ENCODE results near the gene CSMD2. TPM values are rescaled to one million over a fixed set of nuclear protein-coding genes. Genes with fewer than 3 reads are reported as not detected.
A peak's percentile ranks its signal among the peaks of the same experiment; 100 is the strongest.

Gene CSMD2
- total and polyA plus RNA-seq, 8 donors, result 0.20 to 0.81 (median 0.47) TPM

DNA sequence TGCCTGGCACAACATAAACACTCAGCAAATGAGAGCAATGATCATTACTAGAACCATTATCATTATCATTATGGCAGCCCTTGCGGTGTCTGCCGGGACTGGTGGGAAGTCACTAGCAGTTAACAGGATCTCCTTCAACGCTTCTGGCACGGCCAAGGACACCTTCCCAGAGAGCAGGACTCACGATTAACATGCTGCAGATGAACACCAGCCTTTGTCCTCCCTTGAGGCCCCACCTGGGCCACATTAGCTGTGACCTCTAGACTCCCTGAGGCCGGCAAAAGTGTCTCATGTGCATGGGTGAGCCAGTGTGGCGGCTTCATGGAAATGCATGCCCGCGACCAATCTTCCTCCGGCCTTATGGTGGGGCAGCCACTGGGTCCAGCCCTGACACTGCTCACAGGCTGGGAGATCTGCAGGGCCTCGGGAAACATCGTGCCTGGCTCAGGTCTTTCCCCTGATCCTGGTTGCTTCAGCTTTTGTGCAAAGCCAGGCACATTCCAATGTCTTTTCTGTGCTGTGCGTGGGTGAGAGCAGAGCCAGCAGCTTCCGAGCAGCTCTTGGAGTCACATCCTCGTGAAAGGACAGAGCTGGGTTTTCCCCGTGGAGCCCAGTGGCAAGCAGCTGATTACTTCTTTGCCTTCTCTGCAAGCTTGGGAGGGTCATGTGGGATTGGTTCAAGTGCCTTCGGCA lies 193.9 kb downstream of the CSMD2 start:
- H3K9me3 ChIP-seq, result no peaks in the 10 kb centered on the region
- H3K4me1 ChIP-seq, result no peaks in the 10 kb centered on the region
- H3K36me3 ChIP-seq, result no peaks in the 10 kb centered on the region
- intact Hi-C loops (cut with DNase I), result no loop called here
- TF ChIP-seq, protein P1, sequence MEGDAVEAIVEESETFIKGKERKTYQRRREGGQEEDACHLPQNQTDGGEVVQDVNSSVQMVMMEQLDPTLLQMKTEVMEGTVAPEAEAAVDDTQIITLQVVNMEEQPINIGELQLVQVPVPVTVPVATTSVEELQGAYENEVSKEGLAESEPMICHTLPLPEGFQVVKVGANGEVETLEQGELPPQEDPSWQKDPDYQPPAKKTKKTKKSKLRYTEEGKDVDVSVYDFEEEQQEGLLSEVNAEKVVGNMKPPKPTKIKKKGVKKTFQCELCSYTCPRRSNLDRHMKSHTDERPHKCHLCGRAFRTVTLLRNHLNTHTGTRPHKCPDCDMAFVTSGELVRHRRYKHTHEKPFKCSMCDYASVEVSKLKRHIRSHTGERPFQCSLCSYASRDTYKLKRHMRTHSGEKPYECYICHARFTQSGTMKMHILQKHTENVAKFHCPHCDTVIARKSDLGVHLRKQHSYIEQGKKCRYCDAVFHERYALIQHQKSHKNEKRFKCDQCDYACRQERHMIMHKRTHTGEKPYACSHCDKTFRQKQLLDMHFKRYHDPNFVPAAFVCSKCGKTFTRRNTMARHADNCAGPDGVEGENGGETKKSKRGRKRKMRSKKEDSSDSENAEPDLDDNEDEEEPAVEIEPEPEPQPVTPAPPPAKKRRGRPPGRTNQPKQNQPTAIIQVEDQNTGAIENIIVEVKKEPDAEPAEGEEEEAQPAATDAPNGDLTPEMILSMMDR (IDR thresholded peaks at IDR 0.05), result no peak
- ATAC-seq (peak; percentile 26), DNase-seq (no peak)
- H3K27ac ChIP-seq, result no peak overlapping the region
- H3K4me3 ChIP-seq, result no peak overlapping the region
- H3K27me3 ChIP-seq, result peaks cover 0 to 8% of the 10 kb centered on the region in 2 donors

DNA sequence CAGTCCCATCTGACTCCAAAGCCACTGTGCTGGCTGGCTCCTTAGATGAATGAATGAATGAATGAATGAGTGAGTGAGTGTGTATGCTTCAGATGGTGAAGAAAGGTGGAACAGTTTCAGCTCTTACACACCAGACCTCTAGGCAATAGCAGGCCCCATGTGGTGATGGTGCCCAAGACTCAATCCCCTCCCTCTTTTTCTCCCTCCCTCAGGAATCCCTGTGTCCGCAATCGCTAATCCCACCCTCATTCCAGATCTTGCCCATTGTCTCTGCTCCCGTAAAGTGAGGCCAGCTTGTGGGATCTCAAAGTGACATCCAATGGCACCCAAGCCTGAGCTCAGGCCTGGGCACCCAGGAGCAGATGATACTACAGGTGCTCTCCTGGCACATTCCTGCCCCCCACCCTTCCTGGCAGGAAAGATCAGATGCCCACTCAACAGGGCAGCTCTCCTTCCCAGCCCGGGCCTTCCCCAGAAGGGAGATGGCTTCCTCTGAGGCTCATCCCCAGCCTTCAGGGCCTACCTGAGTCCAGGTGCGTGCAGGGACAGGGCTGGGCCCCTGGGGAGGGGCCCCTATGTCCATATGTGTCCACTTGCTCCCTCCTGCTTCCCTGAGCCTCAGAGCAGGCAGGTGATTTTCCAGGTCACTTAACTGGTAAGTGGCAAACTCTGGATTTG lies 194.7 kb downstream of the CSMD2 start:
- DNase-seq (no peak), ATAC-seq (no peak)
- Histone ChIP-seq H3K4me1 (no peaks in the 10 kb centered on the region), H3K4me3 (no peak overlapping the region), H3K27me3 (peaks cover 0 to 7% of the 10 kb centered on the region in 2 donors), H3K27ac (no peak overlapping the region), H3K36me3 (no peaks in the 10 kb centered on the region), H3K9me3 (no peaks in the 10 kb centered on the region)
- intact Hi-C loops (cut with DNase I), result no loop called here
- TF ChIP-seq, protein P1 (IDR thresholded peaks at IDR 0.05), result no peak

DNA sequence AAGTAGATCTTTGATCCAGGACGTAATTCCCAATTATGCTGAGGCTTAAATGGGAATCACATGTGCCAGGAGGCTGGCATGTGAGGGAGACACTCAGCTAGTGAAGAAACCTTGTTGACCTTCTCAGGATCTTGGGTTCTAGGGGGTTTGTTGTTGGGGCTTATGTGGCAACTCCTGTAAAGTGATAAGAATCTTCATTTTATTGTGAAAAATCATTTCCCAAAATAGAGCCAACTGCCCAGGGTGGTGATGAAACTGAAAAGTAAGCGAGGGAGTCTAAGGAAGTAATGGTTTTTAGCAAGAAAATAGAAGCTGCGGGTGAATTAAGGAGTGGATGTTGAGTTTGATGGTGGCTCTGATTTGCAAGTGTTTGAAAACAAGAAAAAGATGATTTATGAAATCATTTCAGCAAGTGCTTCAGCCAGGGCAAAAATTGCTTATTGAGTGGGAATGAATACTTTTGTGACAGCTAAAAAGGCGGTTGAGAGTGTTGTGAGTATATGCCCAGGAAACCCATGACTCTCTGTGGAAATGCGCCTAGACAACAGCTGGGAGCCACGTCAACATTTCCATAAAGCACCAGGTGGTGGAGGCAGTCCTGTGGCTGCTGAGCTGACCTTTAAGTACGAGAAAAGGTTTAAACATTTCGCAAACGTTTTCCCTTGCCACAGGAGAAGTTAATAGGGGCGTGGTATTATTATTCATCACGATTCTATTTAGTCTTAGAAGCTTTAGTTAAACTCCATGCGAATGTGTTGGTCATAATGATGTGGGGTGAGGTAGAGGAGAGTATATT lies 198.5 kb downstream of the CSMD2 start:
- no peaks in the 10 kb centered on the region for H3K9me3 ChIP-seq
- peak; percentile 58 for ATAC-seq
- intact Hi-C loops (cut with DNase I), result no loop called here

DNA sequence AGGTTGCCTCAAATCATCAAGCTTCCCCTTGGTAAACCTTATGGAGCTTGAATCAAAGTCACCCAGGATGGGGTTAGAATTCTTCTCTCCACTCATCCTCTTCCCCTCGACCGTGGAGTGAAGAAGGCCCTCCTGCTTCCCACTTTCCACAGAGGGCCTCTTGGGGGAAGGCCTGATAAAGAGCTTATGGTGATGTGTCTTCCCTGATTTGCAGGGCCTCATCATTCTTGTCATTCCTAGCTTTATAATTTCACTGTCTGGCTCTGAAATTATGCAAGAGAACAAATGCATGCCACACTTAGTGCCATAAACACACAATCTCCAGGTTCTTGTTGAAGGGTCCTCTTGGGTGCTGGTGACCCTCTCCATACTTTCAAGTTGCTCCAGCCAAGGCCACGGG lies 199.9 kb downstream of the CSMD2 start:
- DNase-seq, result no peak
- no peaks in the 10 kb centered on the region for H3K4me1 ChIP-seq
- no peaks in the 10 kb centered on the region for H3K27me3 ChIP-seq
- H3K27ac ChIP-seq, result no peak overlapping the region
- intact Hi-C loops (cut with DNase I), result no loop called here
- TF ChIP-seq, protein P1 (IDR thresholded peaks at IDR 0.05), result no peak
- no peak for ATAC-seq
- H3K4me3 ChIP-seq, result no peak overlapping the region
- no peaks in the 10 kb centered on the region for H3K9me3 ChIP-seq
- H3K36me3 ChIP-seq, result no peaks in the 10 kb centered on the region

More for the DNA sequence above, 198.5 kb downstream of the CSMD2 start:
- no peak overlapping the region for H3K4me3 ChIP-seq
- TF ChIP-seq, protein P1 (IDR thresholded peaks at IDR 0.05), result no peak
- H3K27me3 ChIP-seq, result no peaks in the 10 kb centered on the region
- DNase-seq, result no peak
- H3K36me3 ChIP-seq, result no peaks in the 10 kb centered on the region
- H3K27ac ChIP-seq, result no peak overlapping the region
- no peaks in the 10 kb centered on the region for H3K4me1 ChIP-seq

DNA sequence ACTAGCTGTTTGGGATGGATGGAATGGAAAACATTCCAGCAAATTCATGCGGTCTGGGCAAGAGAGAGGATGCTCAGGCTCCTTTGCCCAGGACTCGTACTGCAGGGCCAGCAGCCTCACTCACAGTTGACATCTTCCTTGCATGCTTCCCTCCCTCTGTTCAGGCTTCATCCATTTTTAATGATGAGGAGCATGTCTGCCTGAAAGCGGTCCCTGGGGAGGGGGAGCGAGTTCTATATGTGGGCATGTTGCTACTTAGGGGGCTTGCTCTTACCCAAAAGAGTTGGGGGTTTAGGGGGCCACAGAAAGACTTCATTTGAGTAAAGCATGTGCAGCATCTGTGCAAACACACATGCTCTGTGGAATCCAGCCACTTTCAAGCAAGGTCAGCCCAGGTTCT lies 203.0 kb downstream of the CSMD2 start:
- ATAC-seq (no peak), DNase-seq (no peak)
- no peaks in the 10 kb centered on the region for H3K9me3 ChIP-seq
- H3K4me1 ChIP-seq, result no peaks in the 10 kb centered on the region
- no peak overlapping the region for H3K4me3 ChIP-seq
- H3K36me3 ChIP-seq, result no peaks in the 10 kb centered on the region
- no peaks in the 10 kb centered on the region for H3K27me3 ChIP-seq
- intact Hi-C loops (cut with DNase I), result no loop called here
- TF ChIP-seq, protein P1 (IDR thresholded peaks at IDR 0.05), result no peak
- no peak overlapping the region for H3K27ac ChIP-seq
